Measurements from ENCODE around the gene CMTR1.

DNA sequence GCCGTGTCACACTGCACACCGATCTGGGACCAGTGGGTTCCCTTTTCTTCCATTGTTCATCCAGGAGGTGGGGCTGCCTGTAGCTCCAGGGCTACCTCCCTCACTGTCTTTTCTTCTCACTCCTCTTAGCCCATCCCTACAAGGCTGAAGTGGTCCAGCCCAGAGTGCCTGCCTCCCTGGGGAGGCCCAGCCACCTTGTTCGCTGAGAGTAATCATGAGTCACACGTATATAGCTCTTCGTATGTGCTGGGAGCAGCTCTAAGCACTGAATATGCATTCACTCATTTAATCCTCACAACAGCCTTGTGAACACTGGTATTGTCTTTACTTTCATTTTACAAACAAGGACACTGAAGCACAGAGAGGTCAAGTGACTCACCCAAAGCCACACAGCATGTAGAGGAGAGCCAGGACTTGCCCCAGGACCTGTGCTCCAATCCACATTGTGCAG is 81.3 kb downstream of the CMTR1 start:
- TF ChIP-seq TAF1 (IDR thresholded peaks at IDR 0.05; ENCODE audit: borderline replicate concordance, low read depth, low read length): no peak
- TF ChIP-seq, protein P1, sequence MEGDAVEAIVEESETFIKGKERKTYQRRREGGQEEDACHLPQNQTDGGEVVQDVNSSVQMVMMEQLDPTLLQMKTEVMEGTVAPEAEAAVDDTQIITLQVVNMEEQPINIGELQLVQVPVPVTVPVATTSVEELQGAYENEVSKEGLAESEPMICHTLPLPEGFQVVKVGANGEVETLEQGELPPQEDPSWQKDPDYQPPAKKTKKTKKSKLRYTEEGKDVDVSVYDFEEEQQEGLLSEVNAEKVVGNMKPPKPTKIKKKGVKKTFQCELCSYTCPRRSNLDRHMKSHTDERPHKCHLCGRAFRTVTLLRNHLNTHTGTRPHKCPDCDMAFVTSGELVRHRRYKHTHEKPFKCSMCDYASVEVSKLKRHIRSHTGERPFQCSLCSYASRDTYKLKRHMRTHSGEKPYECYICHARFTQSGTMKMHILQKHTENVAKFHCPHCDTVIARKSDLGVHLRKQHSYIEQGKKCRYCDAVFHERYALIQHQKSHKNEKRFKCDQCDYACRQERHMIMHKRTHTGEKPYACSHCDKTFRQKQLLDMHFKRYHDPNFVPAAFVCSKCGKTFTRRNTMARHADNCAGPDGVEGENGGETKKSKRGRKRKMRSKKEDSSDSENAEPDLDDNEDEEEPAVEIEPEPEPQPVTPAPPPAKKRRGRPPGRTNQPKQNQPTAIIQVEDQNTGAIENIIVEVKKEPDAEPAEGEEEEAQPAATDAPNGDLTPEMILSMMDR (IDR thresholded peaks at IDR 0.05): no peak
- TF ChIP-seq FOXM1 (IDR thresholded peaks at IDR 0.05; ENCODE audit: low read depth): no peak
- TF ChIP-seq RAD21 (IDR thresholded peaks at IDR 0.05; ENCODE audit: low read length): no peak
- TF ChIP-seq RFX5 (IDR thresholded peaks at IDR 0.05; ENCODE audit: low read length): no peak
- TF ChIP-seq MXI1 (IDR thresholded peaks at IDR 0.05; ENCODE audit: low read depth, low read length): no peak
- TF ChIP-seq, protein P2, sequence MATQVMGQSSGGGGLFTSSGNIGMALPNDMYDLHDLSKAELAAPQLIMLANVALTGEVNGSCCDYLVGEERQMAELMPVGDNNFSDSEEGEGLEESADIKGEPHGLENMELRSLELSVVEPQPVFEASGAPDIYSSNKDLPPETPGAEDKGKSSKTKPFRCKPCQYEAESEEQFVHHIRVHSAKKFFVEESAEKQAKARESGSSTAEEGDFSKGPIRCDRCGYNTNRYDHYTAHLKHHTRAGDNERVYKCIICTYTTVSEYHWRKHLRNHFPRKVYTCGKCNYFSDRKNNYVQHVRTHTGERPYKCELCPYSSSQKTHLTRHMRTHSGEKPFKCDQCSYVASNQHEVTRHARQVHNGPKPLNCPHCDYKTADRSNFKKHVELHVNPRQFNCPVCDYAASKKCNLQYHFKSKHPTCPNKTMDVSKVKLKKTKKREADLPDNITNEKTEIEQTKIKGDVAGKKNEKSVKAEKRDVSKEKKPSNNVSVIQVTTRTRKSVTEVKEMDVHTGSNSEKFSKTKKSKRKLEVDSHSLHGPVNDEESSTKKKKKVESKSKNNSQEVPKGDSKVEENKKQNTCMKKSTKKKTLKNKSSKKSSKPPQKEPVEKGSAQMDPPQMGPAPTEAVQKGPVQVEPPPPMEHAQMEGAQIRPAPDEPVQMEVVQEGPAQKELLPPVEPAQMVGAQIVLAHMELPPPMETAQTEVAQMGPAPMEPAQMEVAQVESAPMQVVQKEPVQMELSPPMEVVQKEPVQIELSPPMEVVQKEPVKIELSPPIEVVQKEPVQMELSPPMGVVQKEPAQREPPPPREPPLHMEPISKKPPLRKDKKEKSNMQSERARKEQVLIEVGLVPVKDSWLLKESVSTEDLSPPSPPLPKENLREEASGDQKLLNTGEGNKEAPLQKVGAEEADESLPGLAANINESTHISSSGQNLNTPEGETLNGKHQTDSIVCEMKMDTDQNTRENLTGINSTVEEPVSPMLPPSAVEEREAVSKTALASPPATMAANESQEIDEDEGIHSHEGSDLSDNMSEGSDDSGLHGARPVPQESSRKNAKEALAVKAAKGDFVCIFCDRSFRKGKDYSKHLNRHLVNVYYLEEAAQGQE (IDR thresholded peaks at IDR 0.05; ENCODE audit: low read depth, low read length): no peak
- no peak for TF ChIP-seq EZH2phosphoT487 (IDR thresholded peaks at IDR 0.05; ENCODE audit: borderline replicate concordance, low read depth)
- no peak for TF ChIP-seq SMC3 (IDR thresholded peaks at IDR 0.05; ENCODE audit: low read depth, low read length)
- no peak for TF ChIP-seq EP300 (IDR thresholded peaks at IDR 0.05; ENCODE audit: borderline replicate concordance in 1 of 2, low read depth in 1 of 2, low read length in 1 of 2)
- no peak for TF ChIP-seq POLR2AphosphoS5 (IDR thresholded peaks at IDR 0.05; ENCODE audit: low read depth, low read length)
- TF ChIP-seq NFIC (IDR thresholded peaks at IDR 0.05; ENCODE audit: borderline replicate concordance): no peak

Measured in SK-N-SH (cell line).